HL-60 (cell line): ENCODE data around the gene DENND1B.

Experiments used
- GABPA ChIP-seq: IDR thresholded peaks from 2 replicates; pipeline ENCODE4 v1.6.1; 2012; ENCODE audit warnings: low read depth
- POLR2AphosphoS5 ChIP-seq: IDR thresholded peaks from 2 replicates; pipeline ENCODE4 v1.6.1; 2012; ENCODE audit warnings: low read depth
- TF ChIP-seq, protein P1 (sequence below): IDR thresholded peaks from one replicate; pipeline ENCODE4 v1.5.1; 2011; ENCODE audit warnings: low read length, control low read depth, inconsistent platforms; ENCODE audit not compliant: insufficient read depth

DNA sequence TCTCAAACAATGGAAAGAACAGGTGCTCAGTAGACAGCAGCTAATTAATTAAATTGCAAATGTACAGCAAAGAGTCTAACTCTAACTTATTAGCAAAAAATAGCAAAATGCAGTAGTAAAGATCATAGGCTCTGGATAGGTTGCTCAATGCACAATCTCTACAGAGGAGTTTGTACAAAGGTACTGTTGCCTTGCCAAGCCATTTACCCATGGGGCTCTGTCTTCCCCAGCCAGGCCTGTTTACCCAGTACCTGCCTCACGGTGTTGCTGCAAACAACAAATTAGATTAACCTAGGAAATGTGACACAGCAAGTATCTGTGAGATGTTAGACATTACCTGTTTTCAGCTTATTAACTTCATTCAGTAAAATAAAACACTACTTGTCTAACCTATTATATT, 222.0 kb downstream of the DENND1B start:
- no peak for TF ChIP-seq GABPA
- TF ChIP-seq, protein P1, sequence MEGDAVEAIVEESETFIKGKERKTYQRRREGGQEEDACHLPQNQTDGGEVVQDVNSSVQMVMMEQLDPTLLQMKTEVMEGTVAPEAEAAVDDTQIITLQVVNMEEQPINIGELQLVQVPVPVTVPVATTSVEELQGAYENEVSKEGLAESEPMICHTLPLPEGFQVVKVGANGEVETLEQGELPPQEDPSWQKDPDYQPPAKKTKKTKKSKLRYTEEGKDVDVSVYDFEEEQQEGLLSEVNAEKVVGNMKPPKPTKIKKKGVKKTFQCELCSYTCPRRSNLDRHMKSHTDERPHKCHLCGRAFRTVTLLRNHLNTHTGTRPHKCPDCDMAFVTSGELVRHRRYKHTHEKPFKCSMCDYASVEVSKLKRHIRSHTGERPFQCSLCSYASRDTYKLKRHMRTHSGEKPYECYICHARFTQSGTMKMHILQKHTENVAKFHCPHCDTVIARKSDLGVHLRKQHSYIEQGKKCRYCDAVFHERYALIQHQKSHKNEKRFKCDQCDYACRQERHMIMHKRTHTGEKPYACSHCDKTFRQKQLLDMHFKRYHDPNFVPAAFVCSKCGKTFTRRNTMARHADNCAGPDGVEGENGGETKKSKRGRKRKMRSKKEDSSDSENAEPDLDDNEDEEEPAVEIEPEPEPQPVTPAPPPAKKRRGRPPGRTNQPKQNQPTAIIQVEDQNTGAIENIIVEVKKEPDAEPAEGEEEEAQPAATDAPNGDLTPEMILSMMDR = no peak
- TF ChIP-seq POLR2AphosphoS5 = no peak
